ENCODE data around the gene ALKAL2. TPM values are rescaled to one million over a fixed set of nuclear protein-coding genes. Genes with fewer than 3 reads are reported as not detected.

ALKAL2 gene
- total RNA-seq, 4 donors from 2014 or later, result 0.96 to 2.5 TPM; not detected in 2

DNA sequence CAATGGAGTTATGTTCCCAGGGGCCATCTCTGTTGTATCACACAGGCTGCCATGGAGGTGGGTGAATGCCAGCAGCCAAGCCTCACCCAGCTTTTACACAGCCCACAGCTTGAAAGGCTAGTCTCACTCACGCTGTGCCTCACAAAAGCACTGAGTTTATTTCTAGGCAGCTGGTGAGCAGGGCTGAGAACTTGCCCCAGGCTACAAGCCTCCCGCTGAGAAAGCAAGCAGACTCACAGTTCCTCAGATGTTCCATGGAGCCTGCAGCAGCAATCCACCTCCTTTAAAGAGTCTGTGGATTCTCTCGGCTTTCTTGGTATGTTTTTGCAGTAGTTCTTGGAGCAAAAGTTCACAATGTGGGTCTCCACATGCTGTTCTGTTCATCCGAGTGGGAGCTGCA is 40.9 kb upstream of the ALKAL2 start:
- no peak overlapping the region for H3K4me3 ChIP-seq
- H3K4me1 ChIP-seq, result no peaks in the 10 kb centered on the region
- in situ Hi-C loops (cut with MboI; ENCODE audit: low pct_ligation_motif_present in 1 of 4, low pct_unique_long_range_greater_than_20kb in 1 of 4, low sequenced_read_pairs in 3 of 4), result no loop called here
- no peaks in the 10 kb centered on the region for H3K9me3 ChIP-seq
- DNase-seq, result no peak
- WGBS, 2 donors (ENCODE audit: low coverage in 1 of 2), result 93 to 100% methylated on average over 1 to 4 of the region's 4 CpGs
- intact Hi-C loops (cut with DNase I; ENCODE audit: low total_unique reads), result no loop called here
- no peak overlapping the region for H3K27ac ChIP-seq
- peaks cover 4% of the 10 kb centered on the region for H3K27me3 ChIP-seq
- no peaks in the 10 kb centered on the region for H3K36me3 ChIP-seq
- TF ChIP-seq POLR2A (IDR thresholded peaks at IDR 0.05) (no peak), EP300 (IDR thresholded peaks at IDR 0.05; ENCODE audit: low read depth) (no peak), POLR2AphosphoS5 (IDR thresholded peaks at IDR 0.05) (no peak)
- TF ChIP-seq, protein P1, sequence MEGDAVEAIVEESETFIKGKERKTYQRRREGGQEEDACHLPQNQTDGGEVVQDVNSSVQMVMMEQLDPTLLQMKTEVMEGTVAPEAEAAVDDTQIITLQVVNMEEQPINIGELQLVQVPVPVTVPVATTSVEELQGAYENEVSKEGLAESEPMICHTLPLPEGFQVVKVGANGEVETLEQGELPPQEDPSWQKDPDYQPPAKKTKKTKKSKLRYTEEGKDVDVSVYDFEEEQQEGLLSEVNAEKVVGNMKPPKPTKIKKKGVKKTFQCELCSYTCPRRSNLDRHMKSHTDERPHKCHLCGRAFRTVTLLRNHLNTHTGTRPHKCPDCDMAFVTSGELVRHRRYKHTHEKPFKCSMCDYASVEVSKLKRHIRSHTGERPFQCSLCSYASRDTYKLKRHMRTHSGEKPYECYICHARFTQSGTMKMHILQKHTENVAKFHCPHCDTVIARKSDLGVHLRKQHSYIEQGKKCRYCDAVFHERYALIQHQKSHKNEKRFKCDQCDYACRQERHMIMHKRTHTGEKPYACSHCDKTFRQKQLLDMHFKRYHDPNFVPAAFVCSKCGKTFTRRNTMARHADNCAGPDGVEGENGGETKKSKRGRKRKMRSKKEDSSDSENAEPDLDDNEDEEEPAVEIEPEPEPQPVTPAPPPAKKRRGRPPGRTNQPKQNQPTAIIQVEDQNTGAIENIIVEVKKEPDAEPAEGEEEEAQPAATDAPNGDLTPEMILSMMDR (IDR thresholded peaks at IDR 0.05), result no peak

DNA sequence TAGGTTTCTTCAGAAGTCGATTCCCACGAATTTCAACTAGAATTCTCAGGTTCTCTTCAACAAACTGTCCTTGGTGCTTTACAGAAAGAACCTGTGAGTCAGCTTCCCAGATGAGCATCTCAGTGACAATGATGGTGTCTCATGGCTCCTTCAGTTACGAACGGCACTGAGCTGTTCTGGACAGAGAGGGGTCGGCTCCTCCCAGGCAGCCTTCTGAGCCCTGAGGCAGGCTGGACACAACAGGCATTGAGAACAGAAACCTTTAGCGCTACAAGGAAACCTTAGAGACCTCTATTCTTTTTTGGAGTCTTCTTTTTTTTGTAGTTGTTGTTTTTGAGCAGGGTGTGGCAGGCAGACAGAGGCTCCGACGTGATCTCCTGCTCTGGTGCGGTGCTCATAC is 35.1 kb upstream of the ALKAL2 start:
- H3K9me3 ChIP-seq, result no peaks in the 10 kb centered on the region
- H3K4me3 ChIP-seq, result no peak overlapping the region
- H3K27me3 ChIP-seq, result no peaks in the 10 kb centered on the region
- DNase-seq, result no peak
- intact Hi-C loops (cut with DNase I; ENCODE audit: low total_unique reads) (no loop called here), in situ Hi-C loops (cut with MboI; ENCODE audit: low pct_ligation_motif_present in 1 of 4, low pct_unique_long_range_greater_than_20kb in 1 of 4, low sequenced_read_pairs in 3 of 4) (no loop called here)
- no peak overlapping the region for H3K27ac ChIP-seq
- 88 to 89% methylated on average over 7 to 9 of the region's 9 CpGs for whole genome bisulfite sequencing, 2 donors (ENCODE audit: low coverage in 1 of 2)
- no peaks in the 10 kb centered on the region for H3K4me1 ChIP-seq
- H3K36me3 ChIP-seq, result no peaks in the 10 kb centered on the region
- no peak for TF ChIP-seq POLR2AphosphoS5 (IDR thresholded peaks at IDR 0.05)
- no peak for TF ChIP-seq EP300 (IDR thresholded peaks at IDR 0.05; ENCODE audit: low read depth)
- TF ChIP-seq, protein P1 (IDR thresholded peaks at IDR 0.05), result no peak

DNA sequence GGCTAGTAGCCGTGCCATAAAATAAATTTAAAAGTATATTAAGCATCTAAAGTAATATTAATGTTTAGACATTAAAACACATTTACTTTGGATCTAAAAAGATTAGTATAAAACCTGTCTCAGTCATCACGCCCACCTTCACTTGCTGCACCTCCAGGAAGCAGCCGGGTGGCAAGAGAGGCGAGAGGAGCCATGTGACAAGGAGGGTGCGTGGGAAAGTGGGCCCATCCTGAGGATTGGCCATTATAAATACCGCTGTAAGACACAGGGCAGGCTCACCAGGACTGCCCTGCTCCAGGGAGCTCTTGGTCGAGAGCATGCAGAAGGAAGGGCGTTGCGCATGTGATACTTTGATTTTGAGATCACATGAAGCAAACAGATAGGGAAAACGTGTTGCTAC is 34.4 kb upstream of the ALKAL2 start:
- in situ Hi-C loops (cut with MboI; ENCODE audit: low pct_ligation_motif_present in 1 of 4, low pct_unique_long_range_greater_than_20kb in 1 of 4, low sequenced_read_pairs in 3 of 4) (no loop called here), intact Hi-C loops (cut with DNase I; ENCODE audit: low total_unique reads) (no loop called here)
- Histone ChIP-seq H3K27me3 (no peaks in the 10 kb centered on the region), H3K27ac (no peak overlapping the region), H3K9me3 (no peaks in the 10 kb centered on the region), H3K36me3 (no peaks in the 10 kb centered on the region), H3K4me1 (no peaks in the 10 kb centered on the region), H3K4me3 (no peak overlapping the region)
- no peak for TF ChIP-seq EP300 (IDR thresholded peaks at IDR 0.05; ENCODE audit: low read depth)
- TF ChIP-seq POLR2A (IDR thresholded peaks at IDR 0.05), result no peak
- no peak for TF ChIP-seq POLR2AphosphoS5 (IDR thresholded peaks at IDR 0.05)
- TF ChIP-seq, protein P1 (IDR thresholded peaks at IDR 0.05), result no peak
- 49 to 61% methylated on average over 5 to 10 of the region's 10 CpGs for WGBS, 2 donors (ENCODE audit: low coverage in 1 of 2)
- no peak for DNase-seq

DNA sequence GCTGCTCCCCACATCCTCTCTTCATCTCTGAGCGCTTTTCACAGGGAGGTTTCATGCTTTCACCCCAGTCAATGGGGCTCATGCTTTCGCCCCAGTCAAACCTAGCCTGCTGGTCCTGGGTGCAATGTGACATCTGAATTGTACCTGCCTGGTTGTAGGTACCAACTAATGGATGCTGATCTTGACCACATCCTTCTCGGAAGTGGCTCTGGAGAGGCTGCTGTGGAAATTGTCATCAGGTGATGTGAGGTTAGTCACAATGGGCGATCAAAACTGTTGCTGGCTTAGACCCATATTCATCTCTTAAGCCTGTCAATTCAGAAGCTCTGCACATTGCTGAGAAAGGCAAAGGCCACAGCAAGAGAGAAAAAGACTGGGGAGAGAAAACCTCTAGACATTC is 32.7 kb upstream of the ALKAL2 start:
- Histone ChIP-seq H3K4me1 (no peaks in the 10 kb centered on the region), H3K36me3 (no peaks in the 10 kb centered on the region), H3K27me3 (no peaks in the 10 kb centered on the region), H3K27ac (no peak overlapping the region), H3K4me3 (no peak overlapping the region), H3K9me3 (no peaks in the 10 kb centered on the region)
- 88 to 90% methylated on average over 3 to 4 of the region's 4 CpGs for WGBS, 2 donors (ENCODE audit: low coverage in 1 of 2)
- in situ Hi-C loops (cut with MboI; ENCODE audit: low pct_ligation_motif_present in 1 of 4, low pct_unique_long_range_greater_than_20kb in 1 of 4, low sequenced_read_pairs in 3 of 4) (no loop called here), intact Hi-C loops (cut with DNase I; ENCODE audit: low total_unique reads) (no loop called here)
- TF ChIP-seq, protein P1 (IDR thresholded peaks at IDR 0.05), result no peak
- TF ChIP-seq POLR2AphosphoS5 (IDR thresholded peaks at IDR 0.05), result no peak
- TF ChIP-seq EP300 (IDR thresholded peaks at IDR 0.05; ENCODE audit: low read depth), result no peak
- no peak for TF ChIP-seq POLR2A (IDR thresholded peaks at IDR 0.05)
- no peak for DNase-seq

All from transverse colon (tissue), 4 donors.